ENCODE data around the gene COL27A1. TPM values are rescaled to one million over a fixed set of nuclear protein-coding genes. Genes with fewer than 3 reads are reported as not detected.

The COL27A1 gene
- total and polyA plus RNA-seq, 9 of the 15 experiments (the other 6 are each of a cell fraction or from before 2014, with no cell fraction given) = 0.07 TPM; not detected in 8

DNA sequence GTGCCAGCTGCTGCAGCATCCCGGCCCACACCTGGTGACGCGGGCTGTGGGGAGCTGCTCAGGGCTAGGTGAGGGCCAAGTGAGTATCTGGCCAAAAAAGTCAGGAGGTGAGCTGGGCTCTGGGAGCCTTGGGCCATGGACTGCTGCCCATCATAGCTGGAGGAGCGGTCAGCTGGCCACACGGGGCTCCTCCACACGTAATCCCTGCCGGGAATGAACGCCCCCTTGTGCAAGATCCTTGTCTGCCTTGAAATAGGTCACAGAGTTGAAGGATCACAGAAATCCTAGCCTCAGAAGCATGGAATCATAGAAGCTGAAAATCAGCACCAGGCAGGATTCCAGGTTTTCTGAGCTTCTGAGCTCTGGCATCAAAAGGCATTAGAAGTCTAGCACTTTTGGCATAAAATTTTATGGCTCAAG lies 16.8 kb upstream of the COL27A1 start (continued):
- TF ChIP-seq, protein P1, sequence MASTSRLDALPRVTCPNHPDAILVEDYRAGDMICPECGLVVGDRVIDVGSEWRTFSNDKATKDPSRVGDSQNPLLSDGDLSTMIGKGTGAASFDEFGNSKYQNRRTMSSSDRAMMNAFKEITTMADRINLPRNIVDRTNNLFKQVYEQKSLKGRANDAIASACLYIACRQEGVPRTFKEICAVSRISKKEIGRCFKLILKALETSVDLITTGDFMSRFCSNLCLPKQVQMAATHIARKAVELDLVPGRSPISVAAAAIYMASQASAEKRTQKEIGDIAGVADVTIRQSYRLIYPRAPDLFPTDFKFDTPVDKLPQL (IDR thresholded peaks at IDR 0.05; ENCODE audit: extremely low read depth, insufficient read length) = no peak
- TF ChIP-seq, protein P2, sequence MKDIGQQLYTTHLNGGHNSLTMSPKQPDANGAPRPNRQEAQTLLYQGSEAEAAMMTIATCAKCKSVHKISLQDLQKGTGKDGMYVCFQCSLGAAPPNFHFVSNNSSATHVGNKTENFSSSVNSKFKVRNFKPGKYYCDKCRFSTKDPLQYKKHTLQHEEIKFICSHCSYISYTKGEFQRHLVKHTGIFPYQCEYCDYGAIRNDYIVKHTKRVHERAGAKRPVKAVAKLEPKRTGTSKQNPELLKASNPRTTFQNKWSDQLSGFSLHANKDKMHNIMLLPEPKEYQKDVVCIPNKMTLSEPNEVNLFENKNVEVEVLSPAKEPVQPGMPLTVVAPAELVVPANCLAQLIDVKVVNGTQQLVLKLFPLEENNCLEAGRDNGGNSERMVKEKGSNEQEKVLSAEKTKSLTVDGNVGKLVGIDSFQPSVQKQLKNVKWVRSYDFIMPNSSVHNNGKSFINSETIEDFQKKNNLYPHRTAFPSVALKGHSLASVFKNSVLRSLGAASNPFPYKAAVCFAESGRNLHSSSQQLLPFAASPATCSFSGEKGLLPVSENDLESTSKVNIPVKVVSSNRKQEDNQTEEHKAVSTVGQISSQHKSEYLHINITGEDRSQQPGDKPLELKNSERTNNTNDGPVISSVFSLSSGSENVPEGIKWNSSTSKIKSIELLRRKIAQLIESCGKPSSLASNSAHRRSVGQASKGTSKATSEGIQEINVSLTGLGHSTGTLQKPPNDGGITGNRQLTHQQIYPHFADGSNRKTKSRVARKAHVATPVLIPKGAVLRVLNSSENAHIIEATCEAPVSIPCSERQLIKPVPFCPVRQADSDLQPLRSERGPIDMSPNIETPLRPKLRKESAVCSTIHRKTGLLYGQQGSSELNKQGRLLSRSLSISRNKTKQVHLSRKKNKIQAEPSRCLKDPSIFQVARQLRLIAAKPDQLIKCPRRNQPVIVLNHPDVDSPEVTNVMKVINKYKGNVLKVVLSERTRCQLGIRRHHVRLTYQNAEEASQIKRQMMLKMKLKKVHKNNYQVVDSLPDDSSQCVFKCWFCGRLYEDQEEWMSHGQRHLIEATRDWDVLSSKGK (CRISPR knock-in tag; IDR thresholded peaks at IDR 0.05) = no peak
- TF ChIP-seq SNRNP70 (optimal IDR thresholded peaks at IDR 0.05; ENCODE audit: low read depth, low read length) (no peak), ERF (CRISPR knock-in tag; IDR thresholded peaks at IDR 0.05) (no peak), SNIP1 (IDR thresholded peaks at IDR 0.05; ENCODE audit: low read depth) (no peak), YY1 (IDR thresholded peaks at IDR 0.05; ENCODE audit: borderline replicate concordance in 1 of 3, control insufficient read depth in 1 of 3, extremely low read depth in 1 of 3, insufficient read depth in 3 of 3, insufficient read length in 1 of 3, insufficient replicate concordance in 2 of 3, low read depth in 1 of 3, low read length in 2 of 3) (no peak), TAL1 (IDR thresholded peaks at IDR 0.05) (no peak), SETDB1 (IDR thresholded peaks at IDR 0.05; ENCODE audit: low read length) (no peak)

All from K562 (cell line).